GM12865 (cell line): Measurements from ENCODE around the gene FBXL2.
A peak's percentile ranks its signal among the peaks of the same experiment; 100 is the strongest.

Source experiments
- DNase-seq: peaks from one replicate; pipeline ENCODE4 v3.0.0; 2010; ENCODE audit warnings: low read depth
- H3K4me3 ChIP-seq: 2 replicates; pipeline ENCODE4 v1.5.1; 2011; ENCODE audit warnings: mild to moderate bottlenecking, low read depth, low read length, control low read depth
- TF ChIP-seq, protein P1 (sequence below): IDR thresholded peaks from 2 replicates; pipeline ENCODE4 v1.5.1; 2011; ENCODE audit warnings: low read length, control low read depth, low read depth, inconsistent platforms; ENCODE audit not compliant: insufficient read depth; ENCODE audit errors: missing control alignments

FBXL2 gene

DNA sequence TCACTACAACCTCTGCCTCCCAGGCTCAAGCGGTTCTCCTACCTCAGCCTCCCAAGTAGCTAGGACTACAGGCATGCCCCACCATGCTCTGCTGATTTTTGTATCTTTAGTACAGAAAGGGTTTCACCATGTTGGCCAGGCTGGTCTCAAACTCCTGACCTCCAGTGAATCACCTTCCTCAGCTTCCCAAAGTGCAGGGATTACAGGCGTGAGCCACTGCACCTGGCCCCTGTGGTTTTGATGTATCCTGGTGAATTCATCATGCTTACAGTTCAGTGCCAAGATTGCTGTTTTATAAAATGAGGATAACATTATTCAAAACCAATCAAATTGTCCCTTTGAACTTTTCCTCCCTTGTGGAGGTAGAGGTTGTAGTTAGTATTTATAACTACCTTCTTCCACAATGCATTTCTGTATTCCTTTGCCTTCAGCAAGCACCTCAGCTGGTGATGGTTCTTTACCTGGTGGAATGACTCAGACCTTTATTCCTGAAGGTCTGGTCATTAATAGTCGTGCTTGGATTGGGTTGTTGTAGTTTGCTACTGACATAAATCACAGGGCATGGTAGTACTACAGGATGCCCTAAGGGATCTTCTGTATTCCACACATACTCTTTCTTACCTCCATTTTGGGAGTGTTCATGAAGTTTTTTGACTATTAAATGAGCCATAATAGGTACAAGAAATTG is 86.0 kb downstream of the FBXL2 start:
- no peak overlapping the region for H3K4me3 ChIP-seq
- DNase-seq: no peak
- TF ChIP-seq, protein P1, sequence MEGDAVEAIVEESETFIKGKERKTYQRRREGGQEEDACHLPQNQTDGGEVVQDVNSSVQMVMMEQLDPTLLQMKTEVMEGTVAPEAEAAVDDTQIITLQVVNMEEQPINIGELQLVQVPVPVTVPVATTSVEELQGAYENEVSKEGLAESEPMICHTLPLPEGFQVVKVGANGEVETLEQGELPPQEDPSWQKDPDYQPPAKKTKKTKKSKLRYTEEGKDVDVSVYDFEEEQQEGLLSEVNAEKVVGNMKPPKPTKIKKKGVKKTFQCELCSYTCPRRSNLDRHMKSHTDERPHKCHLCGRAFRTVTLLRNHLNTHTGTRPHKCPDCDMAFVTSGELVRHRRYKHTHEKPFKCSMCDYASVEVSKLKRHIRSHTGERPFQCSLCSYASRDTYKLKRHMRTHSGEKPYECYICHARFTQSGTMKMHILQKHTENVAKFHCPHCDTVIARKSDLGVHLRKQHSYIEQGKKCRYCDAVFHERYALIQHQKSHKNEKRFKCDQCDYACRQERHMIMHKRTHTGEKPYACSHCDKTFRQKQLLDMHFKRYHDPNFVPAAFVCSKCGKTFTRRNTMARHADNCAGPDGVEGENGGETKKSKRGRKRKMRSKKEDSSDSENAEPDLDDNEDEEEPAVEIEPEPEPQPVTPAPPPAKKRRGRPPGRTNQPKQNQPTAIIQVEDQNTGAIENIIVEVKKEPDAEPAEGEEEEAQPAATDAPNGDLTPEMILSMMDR: no peak

DNA sequence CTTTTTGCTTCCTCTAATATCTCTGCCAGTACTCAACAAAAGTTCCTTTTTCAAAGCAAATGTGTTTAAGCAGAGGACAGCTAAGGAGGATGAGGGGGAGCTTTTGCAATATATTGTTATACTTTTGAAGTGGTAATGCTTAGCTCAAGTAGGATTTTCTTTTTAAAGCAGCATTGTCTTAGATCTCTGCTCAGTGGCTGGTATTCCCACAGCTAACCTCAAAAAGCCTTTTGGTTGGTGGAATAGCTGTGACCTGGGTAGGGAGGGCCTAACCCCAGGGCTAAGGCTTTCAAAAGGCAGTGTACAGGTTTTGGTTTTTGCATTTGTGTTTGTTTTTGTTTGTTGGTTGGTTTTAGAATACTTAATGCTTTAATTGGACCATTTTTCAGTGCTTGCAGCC is 86.8 kb downstream of the FBXL2 start:
- H3K4me3 ChIP-seq: no peak overlapping the region
- TF ChIP-seq, protein P1: no peak
- DNase-seq: no peak

DNA sequence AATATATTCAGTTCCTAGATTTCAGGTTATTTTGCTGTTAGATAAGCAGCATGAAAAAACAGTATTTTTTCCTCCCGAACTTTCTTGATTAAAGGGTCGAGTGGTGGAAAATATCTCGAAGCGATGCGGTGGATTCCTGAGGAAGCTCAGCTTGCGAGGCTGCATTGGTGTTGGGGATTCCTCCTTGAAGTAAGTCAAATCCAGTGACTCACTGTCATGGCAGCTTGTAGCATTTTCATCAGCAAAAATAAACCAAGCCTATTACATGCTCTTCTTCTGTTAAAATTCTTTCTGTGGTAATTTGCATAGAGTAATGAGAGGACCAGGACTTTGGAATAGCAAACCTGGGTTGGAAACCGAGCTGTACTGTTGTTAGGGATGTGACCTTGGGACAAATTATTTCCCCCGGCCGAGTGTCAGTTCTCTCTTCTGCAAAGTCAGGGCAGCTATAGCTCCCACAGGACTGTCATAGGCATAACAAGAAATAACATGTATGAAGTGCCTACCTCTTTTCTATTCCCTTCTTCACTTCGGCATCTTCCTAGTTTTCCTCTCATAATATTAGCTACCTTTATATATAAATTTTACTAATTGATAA is 87.4 kb downstream of the FBXL2 start:
- no peak overlapping the region for H3K4me3 ChIP-seq
- no peak for DNase-seq
- TF ChIP-seq, protein P1: no peak

DNA sequence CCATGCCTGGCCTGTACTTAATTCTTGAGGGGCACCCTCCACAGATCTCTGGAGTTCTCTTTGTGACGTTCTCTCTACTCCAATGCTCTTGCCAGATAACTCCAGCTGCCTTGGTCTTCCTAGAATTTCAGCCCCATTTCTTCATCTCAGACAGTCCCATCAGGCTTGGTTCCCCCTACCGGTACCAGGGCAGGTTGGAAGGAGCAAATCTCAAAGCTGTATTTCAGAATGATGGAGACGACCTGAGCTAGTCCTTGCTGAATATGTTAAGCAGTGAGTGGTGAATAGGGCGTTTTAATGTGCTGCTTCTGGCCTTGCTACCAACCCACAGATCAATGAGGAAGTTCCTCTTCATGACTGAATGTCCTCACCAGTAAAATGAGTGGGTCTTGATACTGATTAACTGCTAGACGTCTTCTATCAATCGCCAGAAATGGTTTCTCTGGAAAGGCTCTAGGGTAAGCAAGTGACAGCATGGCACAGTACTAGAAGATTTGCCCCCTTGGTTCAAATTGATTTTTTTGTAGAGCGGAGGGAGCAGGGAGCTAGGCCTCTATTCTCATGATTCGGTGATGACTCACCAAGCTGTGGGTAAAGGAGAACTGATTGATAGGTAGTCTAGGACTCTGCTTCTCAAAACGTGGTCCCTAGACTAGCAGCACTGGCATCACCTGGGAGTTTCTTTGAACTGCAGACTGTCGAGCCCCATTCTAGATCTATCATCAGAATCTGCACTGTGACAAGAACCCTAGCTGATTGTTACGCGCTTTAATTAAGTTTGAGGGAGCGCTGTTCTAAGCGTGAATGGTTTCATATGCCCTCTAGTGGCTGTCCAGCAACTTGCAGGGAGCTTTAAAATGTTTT is 95.2 kb downstream of the FBXL2 start:
- H3K4me3 ChIP-seq: no peak overlapping the region
- DNase-seq: peak; percentile 65

DNA sequence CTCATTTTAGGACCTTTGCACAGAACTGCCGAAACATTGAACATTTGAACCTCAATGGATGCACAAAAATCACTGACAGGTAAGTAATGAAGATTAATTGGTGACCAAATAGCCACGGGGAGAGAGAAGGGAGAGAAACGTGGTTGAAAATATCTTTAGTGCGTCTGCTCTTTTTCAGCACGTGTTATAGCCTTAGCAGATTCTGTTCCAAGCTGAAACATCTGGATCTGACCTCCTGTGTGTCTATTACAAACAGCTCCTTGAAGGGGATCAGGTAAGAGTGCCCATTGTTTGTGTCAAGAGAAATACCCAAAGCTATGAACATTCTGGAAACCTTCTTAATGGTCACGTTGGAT is 95.8 kb downstream of the FBXL2 start:
- no peak for DNase-seq
- TF ChIP-seq, protein P1: no peak
- H3K4me3 ChIP-seq: no peak overlapping the region

More for the DNA sequence above, 95.2 kb downstream of the FBXL2 start:
- TF ChIP-seq, protein P1: peak; percentile 89

DNA sequence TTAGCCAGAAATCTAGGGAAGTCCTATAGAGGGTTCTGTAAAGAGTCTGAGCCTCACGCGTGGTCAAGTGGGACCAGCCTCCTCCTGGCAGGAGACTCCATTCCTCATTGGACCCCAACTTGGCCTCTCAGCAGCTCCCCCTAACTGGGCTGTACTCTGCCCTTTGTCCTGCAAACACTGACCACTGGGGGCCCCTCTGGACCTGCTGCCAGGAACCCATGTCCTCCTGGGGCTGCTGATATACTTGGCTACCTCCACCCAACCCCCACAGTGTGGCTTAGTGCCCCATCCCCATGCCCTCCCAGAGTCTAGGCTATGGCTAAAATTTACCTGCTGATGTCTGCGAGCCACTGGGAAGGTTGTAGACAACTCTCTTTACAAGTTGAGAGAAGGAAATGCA is 100.2 kb downstream of the FBXL2 start:
- TF ChIP-seq, protein P1: no peak
- H3K4me3 ChIP-seq: no peak overlapping the region
- no peak for DNase-seq
